ENCODE results near the gene LIPE.

DNA sequence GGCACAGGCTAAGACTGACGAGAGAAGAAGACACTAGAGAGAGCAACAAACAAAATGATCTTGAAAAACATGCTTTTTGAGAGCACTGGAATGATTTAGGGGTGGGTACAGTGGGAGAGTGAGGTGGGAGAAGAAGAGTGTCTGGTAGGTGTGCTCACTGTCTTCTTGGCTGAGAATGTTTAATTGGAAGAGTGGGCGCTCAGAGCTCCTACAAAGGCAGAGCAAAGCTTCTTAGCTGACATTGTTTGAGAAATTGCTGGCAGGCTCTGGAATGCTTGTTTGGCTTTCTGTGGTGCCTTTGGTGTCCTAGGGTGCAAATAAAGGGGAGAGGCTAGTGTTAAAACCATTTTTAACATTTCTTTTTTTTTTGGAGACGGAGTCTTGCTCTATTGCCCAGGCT is 1.5 kb upstream of the LIPE start:
- TF ChIP-seq CTCF (IDR thresholded peaks at IDR 0.05; ENCODE audit: low read depth, low read length, poor library complexity, severe bottlenecking) (no peak), EZH2phosphoT487 (IDR thresholded peaks at IDR 0.05; ENCODE audit: borderline replicate concordance, low read length) (no peak)
